ENCODE measurements around the gene AMIGO3. TPM values are rescaled to one million over a fixed set of nuclear protein-coding genes. Genes with fewer than 3 reads are reported as not detected.
A peak's percentile ranks its signal among the peaks of the same experiment; 100 is the strongest.

Gene AMIGO3
- polyA plus RNA-seq, 1 donor (not counting 4 experiments of a cell fraction or from before 2014, with no cell fraction given), result 0.03 TPM

GRCh38 chr3:49702672-49703071 lies 16.8 kb downstream of the AMIGO3 start:
- peaks cover 35 to 40% of the 10 kb centered on the region in 2 experiments for H3K36me3 ChIP-seq (ENCODE audit: control insufficient read depth in 2 of 2, extremely low read depth in 1 of 2, insufficient read depth in 2 of 2, low read length in 2 of 2)
- H3K27me3 ChIP-seq (ENCODE audit: control insufficient read depth, extremely low read depth, insufficient read depth, low read length), result no peaks in the 10 kb centered on the region
- no peak overlapping the region for H2AFZ ChIP-seq (ENCODE audit: control insufficient read depth, low read length)
- H3K4me1 ChIP-seq (ENCODE audit: control insufficient read depth, extremely low read depth, insufficient read depth, low read length), result peaks cover 4% of the 10 kb centered on the region
- no peak for TF ChIP-seq CTCF (optimal IDR thresholded peaks at IDR 0.05 in 1 of 3, IDR thresholded peaks at IDR 0.05 in 1 of 3, conservative IDR thresholded peaks at IDR 0.05 in 1 of 3; ENCODE audit: extremely low read depth in 1 of 3, insufficient read depth in 2 of 3, low read length in 3 of 3)
- no peak for TF ChIP-seq EZH2 (IDR thresholded peaks at IDR 0.05; ENCODE audit: low read length)
- dilution Hi-C loops (cut with MboI; ENCODE audit: extremely low pct_ligation_motif_present, low sequenced_read_pairs), result no loop called here
- no peak overlapping the region for H3K9ac ChIP-seq (ENCODE audit: control insufficient read depth, extremely low read depth, insufficient read depth, low read length)
- no peak for FAIRE-seq
- no peak overlapping the region for H3K4me2 ChIP-seq (ENCODE audit: control insufficient read depth, extremely low read depth, insufficient read depth, low read depth, low read length)
- H3K9me3 ChIP-seq (ENCODE audit: control insufficient read depth, low read depth, low read length), result no peaks in the 10 kb centered on the region
- no peaks in the 10 kb centered on the region for H3K9me1 ChIP-seq (ENCODE audit: control insufficient read depth, extremely low read depth, insufficient read depth, low read length)
- no peaks in the 10 kb centered on the region for H4K20me1 ChIP-seq (ENCODE audit: control insufficient read depth, extremely low read depth, insufficient read depth, low read length)
- DNase-seq (ENCODE audit: low read depth, low spot score), result no peak
- H3K79me2 ChIP-seq (ENCODE audit: control insufficient read depth, insufficient read depth, low read length), result no peaks in the 10 kb centered on the region
- H3K4me3 ChIP-seq (ENCODE audit: control insufficient read depth in 2 of 3, extremely low read depth in 1 of 3, insufficient read depth in 2 of 3, low read depth in 1 of 3, low read length in 3 of 3), result no peak overlapping the region
- H3K27ac ChIP-seq (ENCODE audit: control insufficient read depth, insufficient read depth, low read length), result no peak overlapping the region

- FAIRE-seq (no peak), DNase-seq (ENCODE audit: low read depth, low spot score) (no peak)
- H4K20me1 ChIP-seq (ENCODE audit: control insufficient read depth, extremely low read depth, insufficient read depth, low read length), result no peaks in the 10 kb centered on the region
- H2AFZ ChIP-seq (ENCODE audit: control insufficient read depth, low read length), result no peak overlapping the region
- no peaks in the 10 kb centered on the region for H3K9me1 ChIP-seq (ENCODE audit: control insufficient read depth, extremely low read depth, insufficient read depth, low read length)
- H3K27me3 ChIP-seq (ENCODE audit: control insufficient read depth, extremely low read depth, insufficient read depth, low read length), result no peaks in the 10 kb centered on the region
- no peaks in the 10 kb centered on the region for H3K4me1 ChIP-seq (ENCODE audit: control insufficient read depth, extremely low read depth, insufficient read depth, low read length)
- H3K9ac ChIP-seq (ENCODE audit: control insufficient read depth, extremely low read depth, insufficient read depth, low read length), result no peak overlapping the region
- dilution Hi-C loops (cut with MboI; ENCODE audit: extremely low pct_ligation_motif_present, low sequenced_read_pairs), result no loop called here
- peaks cover 39 to 40% of the 10 kb centered on the region in 2 experiments for H3K36me3 ChIP-seq (ENCODE audit: control insufficient read depth in 2 of 2, extremely low read depth in 1 of 2, insufficient read depth in 2 of 2, low read length in 2 of 2)
- H3K79me2 ChIP-seq (ENCODE audit: control insufficient read depth, insufficient read depth, low read length), result no peaks in the 10 kb centered on the region
- no peak overlapping the region for H3K4me3 ChIP-seq (ENCODE audit: control insufficient read depth in 2 of 3, extremely low read depth in 1 of 3, insufficient read depth in 2 of 3, low read depth in 1 of 3, low read length in 3 of 3)
- H3K9me3 ChIP-seq (ENCODE audit: control insufficient read depth, low read depth, low read length), result no peaks in the 10 kb centered on the region
- TF ChIP-seq CTCF (optimal IDR thresholded peaks at IDR 0.05 in 1 of 3, IDR thresholded peaks at IDR 0.05 in 1 of 3, conservative IDR thresholded peaks at IDR 0.05 in 1 of 3; ENCODE audit: extremely low read depth in 1 of 3, insufficient read depth in 2 of 3, low read length in 3 of 3) (peak in 2 of 3 experiments; percentile 56 to 67), EZH2 (IDR thresholded peaks at IDR 0.05; ENCODE audit: low read length) (no peak)
- H3K27ac ChIP-seq (ENCODE audit: control insufficient read depth, insufficient read depth, low read length), result no peak overlapping the region
- H3K4me2 ChIP-seq (ENCODE audit: control insufficient read depth, extremely low read depth, insufficient read depth, low read depth, low read length), result no peak overlapping the region
These were observed 18.0 kb downstream of the AMIGO3 start for GRCh38 chr3:49701388-49702077.
